H1 (cell line): ENCODE results near the gene IQCF5. TPM values are rescaled to one million over a fixed set of nuclear protein-coding genes. Genes with fewer than 3 reads are reported as not detected.

Experiments used
- CTCF ChIA-PET: fragments of 300-600 bp; sonication (Branson Sonifier 250); formaldehyde crosslinking; loops from one replicate; lab custom pipeline; 2021; ENCODE audit not compliant: partially characterized antibody; lab: Charles Lee
- POLR2A ChIA-PET: fragments of 300-600 bp; sonication (Branson Sonifier 250); formaldehyde crosslinking; loops from one replicate; lab custom pipeline; 2021; ENCODE audit warnings: inconsistent platforms; ENCODE audit not compliant: partially characterized antibody; lab: Charles Lee
- DNase-seq, 2 experiments: peaks; one replicate each; pipeline versions ENCODE4 v3.0.0 to v3.0.0-alpha.2; 2010 to 2022; ENCODE audit warnings: low spot score in 2 of 2, low read depth in 1 of 2, mixed read lengths in 1 of 2
- FAIRE-seq: peaks from 2 replicates; lab custom pipeline; 2011; peaks lifted over from hg19 to GRCh38; lab: Jason Lieb, UNC
- H2AFZ ChIP-seq: 2 replicates; pipeline ENCODE4 v1.8.1; 2012; ENCODE audit warnings: low read length, inconsistent platforms
- H2AK5ac ChIP-seq: 2 replicates; pipeline ENCODE4 v1.6.1; 2013; ENCODE audit warnings: low read depth, low read length
- H2BK120ac ChIP-seq: replicated peaks from 2 replicates; pipeline ENCODE3; 2013; ENCODE audit warnings: low read depth, low read length, inconsistent platforms
- H2BK12ac ChIP-seq: 2 replicates; pipeline ENCODE4 v1.6.1; 2013; ENCODE audit warnings: low read depth, low read length
- H2BK15ac ChIP-seq: 2 replicates; pipeline ENCODE4 v1.6.1; 2013; ENCODE audit warnings: low read length
- H2BK20ac ChIP-seq: 2 replicates; pipeline ENCODE4 v1.6.1; 2013; ENCODE audit warnings: low read length
- H2BK5ac ChIP-seq: 2 replicates; pipeline ENCODE4 v1.6.1; 2013; ENCODE audit warnings: low read depth, low read length
- H3K14ac ChIP-seq: 2 replicates; pipeline ENCODE4 v1.6.1; 2013; ENCODE audit warnings: inconsistent platforms; ENCODE audit not compliant: insufficient read length
- H3K18ac ChIP-seq: 2 replicates; pipeline ENCODE4 v1.6.1; 2013; ENCODE audit warnings: low read length; ENCODE audit errors: extremely low read depth
- H3K23ac ChIP-seq: 2 replicates; pipeline ENCODE4 v1.6.1; 2013; ENCODE audit warnings: inconsistent platforms; ENCODE audit not compliant: insufficient read length
- H3K23me2 ChIP-seq: 2 replicates; pipeline ENCODE4 v1.6.1; 2013; ENCODE audit warnings: low read depth, low read length
- H3K27ac ChIP-seq: 2 replicates; pipeline ENCODE4 v1.6.1; 2011; ENCODE audit warnings: low read depth, low read length, inconsistent platforms
- H3K27me3 ChIP-seq, 4 experiments: replicated peaks in 1 of 4; 1 replicate in 1 of 4; 2 replicates in 3 of 4; pipeline versions ENCODE4 v1.6.1 to v1.8.1; 2011 to 2013; ENCODE audit warnings: low read length in 3 of 4, mild to moderate bottlenecking in 3 of 4, inconsistent platforms in 2 of 4, mixed read lengths in 2 of 4, moderate library complexity in 1 of 4; ENCODE audit not compliant: control insufficient read depth in 3 of 4, insufficient read depth in 3 of 4; ENCODE audit errors: extremely low read depth in 1 of 4
- H3K36me3 ChIP-seq, 4 experiments: 2 replicates each; pipeline versions ENCODE4 v1.6.1 to v1.8.1; 2011 to 2013; ENCODE audit warnings: mild to moderate bottlenecking in 4 of 4, low read length in 3 of 4, moderate library complexity in 2 of 4, control low read depth in 1 of 4, inconsistent platforms in 1 of 4; ENCODE audit not compliant: insufficient read depth in 4 of 4, control insufficient read depth in 2 of 4
- H3K4ac ChIP-seq: replicated peaks from 2 replicates; pipeline ENCODE3; 2013; ENCODE audit warnings: low read length, low read depth, mixed read lengths, inconsistent platforms; ENCODE audit not compliant: insufficient read length
- H3K4me1 ChIP-seq, 4 experiments: replicated peaks in 1 of 4; 1 replicate in 1 of 4; 2 replicates in 3 of 4; pipeline versions ENCODE4 v1.6.1 to v1.8.1; 2011 to 2013; ENCODE audit warnings: low read length in 3 of 4, inconsistent platforms in 2 of 4, mixed read lengths in 1 of 4; ENCODE audit not compliant: insufficient read depth in 4 of 4, control insufficient read depth in 3 of 4
- H3K4me2 ChIP-seq, 2 experiments: 2 replicates each; pipeline versions ENCODE4 v1.6.1 to v1.8.1; 2011 to 2013; ENCODE audit warnings: low read depth in 2 of 2, low read length in 2 of 2, control low read depth in 1 of 2, inconsistent platforms in 1 of 2, mild to moderate bottlenecking in 1 of 2; ENCODE audit not compliant: insufficient read depth in 1 of 2
- H3K4me3 ChIP-seq, 4 experiments: fragments of 200-600, 300-600 bp in 1 of 4; sonication (generic), shearing (Covaris generic), sonication (Bioruptor Twin) in 1 of 4; 2 replicates each; pipeline versions ENCODE4 v1.5.1 to v1.8.1; 2011 to 2016; ENCODE audit warnings: low read length in 4 of 4, low read depth in 3 of 4, control low read depth in 2 of 4, inconsistent platforms in 2 of 4, mild to moderate bottlenecking in 2 of 4, mixed read lengths in 1 of 4, moderate library complexity in 1 of 4; ENCODE audit not compliant: insufficient read depth in 2 of 4; ENCODE audit errors: extremely low read depth in 1 of 4
- H3K56ac ChIP-seq: replicated peaks from 2 replicates; pipeline ENCODE3; 2013; ENCODE audit warnings: low read depth, mild to moderate bottlenecking, mixed read lengths, low read length, inconsistent platforms; ENCODE audit not compliant: insufficient read length
- H3K79me1 ChIP-seq: 2 replicates; pipeline ENCODE4 v1.6.1; 2013; ENCODE audit warnings: low read depth, low read length, control low read depth
- H3K79me2 ChIP-seq, 2 experiments: 2 replicates each; pipeline versions ENCODE4 v1.6.1 to v1.8.1; 2012 to 2013; ENCODE audit warnings: low read length in 2 of 2, mild to moderate bottlenecking in 2 of 2, inconsistent platforms in 1 of 2; ENCODE audit not compliant: insufficient read depth in 2 of 2, control insufficient read depth in 1 of 2
- H3K9ac ChIP-seq, 4 experiments: replicated peaks in 1 of 4; 1 replicate in 1 of 4; 2 replicates in 3 of 4; pipeline versions ENCODE4 v1.6.1 to v1.8.1; 2011 to 2013; ENCODE audit warnings: low read depth in 3 of 4, low read length in 3 of 4, control low read depth in 2 of 4, mild to moderate bottlenecking in 2 of 4, moderate library complexity in 2 of 4, inconsistent platforms in 1 of 4; ENCODE audit errors: extremely low read depth in 1 of 4
- H3K9me3 ChIP-seq, 2 experiments: 2 replicates each; pipeline versions ENCODE4 v1.6.1 to v1.8.1; 2012 to 2013; ENCODE audit warnings: mild to moderate bottlenecking in 2 of 2, moderate library complexity in 2 of 2, control low read depth in 1 of 2, inconsistent platforms in 1 of 2, low read depth in 1 of 2, low read length in 1 of 2, mixed read lengths in 1 of 2; ENCODE audit not compliant: insufficient read depth in 2 of 2
- H4K20me1 ChIP-seq, 2 experiments: replicated peaks in 1 of 2; 2 replicates each; pipeline versions ENCODE3 to v1.8.1; 2011 to 2013; ENCODE audit warnings: inconsistent platforms in 2 of 2, low read length in 2 of 2, mild to moderate bottlenecking in 1 of 2; ENCODE audit not compliant: insufficient read depth in 2 of 2, control insufficient read depth in 1 of 2
- H4K5ac ChIP-seq: 2 replicates; pipeline ENCODE4 v1.6.1; 2013; ENCODE audit warnings: low read length, low read depth, mixed read lengths, inconsistent platforms; ENCODE audit not compliant: insufficient read length
- H4K8ac ChIP-seq: 2 replicates; pipeline ENCODE4 v1.8.0; 2013; ENCODE audit warnings: mild to moderate bottlenecking, moderate library complexity, low read length, inconsistent platforms; ENCODE audit not compliant: insufficient read depth; ENCODE audit errors: extremely low read depth
- H4K91ac ChIP-seq: replicated peaks from 2 replicates; pipeline ENCODE3; 2013; ENCODE audit warnings: low read length, mixed read lengths, inconsistent platforms; ENCODE audit not compliant: insufficient read length
- ATF3 ChIP-seq: IDR thresholded peaks from 2 replicates; pipeline ENCODE4 v1.6.1; 2011; ENCODE audit warnings: low read depth, mild to moderate bottlenecking, low read length; ENCODE audit not compliant: insufficient read depth
- BACH1 ChIP-seq: IDR thresholded peaks from 2 replicates; pipeline ENCODE4 v1.6.1; 2012; ENCODE audit warnings: low read length, improper control_type of control experiment
- KDM1A ChIP-seq: fragments of 200-600, 300-600 bp; sonication (generic); IDR thresholded peaks from 2 replicates; pipeline ENCODE4 v1.7.1; 2016; ENCODE audit warnings: mild to moderate bottlenecking, low read length, borderline replicate concordance
- NRF1 ChIP-seq: IDR thresholded peaks from 2 replicates; pipeline ENCODE4 v1.6.1; 2011; ENCODE audit warnings: mild to moderate bottlenecking, low read depth, low read length, improper control_type of control experiment
- WGBS, 2 experiments: shearing (Covaris generic) in 1 of 2; methylation state at CpG; one replicate each; pipeline versions ENCODE4 v1.1.6 to v1.1.7; 2013 to 2015; ENCODE audit warnings: low lambda C conversion rate in 2 of 2, mixed read lengths in 2 of 2, inconsistent platforms in 1 of 2, low coverage in 1 of 2, missing lambda C conversion rate in 1 of 2; ENCODE audit not compliant: insufficient replicate concordance in 2 of 2, insufficient coverage in 1 of 2, insufficient read length in 1 of 2; ENCODE audit errors: extremely low coverage in 1 of 2, missing lambda C conversion rate in 1 of 2; 5-methylcytosine and 5-hydroxymethylcytosine counted together
- polyA plus RNA-seq, 7 experiments: library from polyadenylated mRNA; depleted of rRNA in 3 of 7; stranded (reverse) in 5 of 7; unstranded in 2 of 7; fragments of >200 nt in 5 of 7; fragments of 200-250 nt in 2 of 7; gene quantifications; 1 replicate in 5 of 7; 2 replicates in 1 of 7; 4 replicates in 1 of 7; pipeline versions ENCODE4 v1.2.1 to v1.2.3, GENCODE V29; 2011 to 2013; ENCODE audit warnings: missing spikeins in 2 of 7, mixed read lengths in 2 of 7
- total RNA-seq: library from RNA; stranded (reverse); fragmentation: NEBNext Ultra II Directional; extraction: Animal tissue kit (Norgen Biotek cat#: 25700); gene quantifications from 2 replicates; pipeline ENCODE4 v1.2.1, GENCODE V29; 2021

The IQCF5 gene
- total and polyA plus RNA-seq, 2 of the 8 experiments (the other 6 are each of a cell fraction or from before 2014, with no cell fraction given) = not detected

GRCh38 chr3:51894391-51894790 lies 19.0 kb upstream of the IQCF5 start:
- no peak for FAIRE-seq
- POLR2A ChIA-PET = interaction anchor here (1.4 kb wide), 1 partner anchor 11 kb away, joined by 3 read pairs; no protein-coding TSS in a partner anchor
- CTCF ChIA-PET = interaction anchor here (1.1 kb wide), 2 partner anchors 14 to 75 kb away, joined by 3 read pairs; no protein-coding TSS in a partner anchor

More at GRCh38 chr3:51894391-51894790, 19.0 kb upstream of the IQCF5 start:
- Histone ChIP-seq H2BK20ac (no peak overlapping the region), H4K20me1 (no peaks in the 10 kb centered on the region), H3K79me2 (no peaks in the 10 kb centered on the region), H3K4me2 (no peak overlapping the region), H2BK5ac (no peak overlapping the region), H4K5ac (no peak overlapping the region), H3K36me3 (no peaks in the 10 kb centered on the region), H2BK15ac (no peak overlapping the region), H3K56ac (no peak overlapping the region), H2AFZ (no peak overlapping the region), H2BK12ac (no peak overlapping the region), H3K9ac (no peak overlapping the region), H3K27ac (no peak overlapping the region), H2BK120ac (no peak overlapping the region), H3K18ac (no peak overlapping the region), H3K4me3 (no peak overlapping the region), H3K14ac (no peak overlapping the region), H2AK5ac (no peak overlapping the region), H3K4me1 (no peaks in the 10 kb centered on the region), H4K91ac (no peak overlapping the region), H3K23me2 (no peaks in the 10 kb centered on the region; the same call in 1 of the 2 replicates), H3K4ac (no peak overlapping the region), H3K79me1 (no peaks in the 10 kb centered on the region), H3K9me3 (no peaks in the 10 kb centered on the region; a peak in 1 of 4 replicates), H3K27me3 (no peaks in the 10 kb centered on the region; a peak in 3 of 7 replicates), H4K8ac (no peak overlapping the region), H3K23ac (no peak overlapping the region)
- 82% methylated on average over 4 of the region's 4 CpGs; no CpG with 5 or more reads in 1 of the 2 experiments for WGBS, 2 experiments
- no peak for DNase-seq
- no peak for TF ChIP-seq ATF3
- TF ChIP-seq KDM1A = no peak
- no peak for TF ChIP-seq BACH1
- TF ChIP-seq NRF1 = no peak
